HG03159 (cell line): Measurements from ENCODE around the gene SLC10A7.

ENCODE experiments used
- ATAC-seq: cut with Tn5 transposase; IDR thresholded peaks from one replicate; pipeline ENCODE4 v1.9.1; 2021; ENCODE audit warnings: mild to moderate bottlenecking, moderate library complexity; ENCODE audit not compliant: unreplicated experiment

Gene SLC10A7, protein sequence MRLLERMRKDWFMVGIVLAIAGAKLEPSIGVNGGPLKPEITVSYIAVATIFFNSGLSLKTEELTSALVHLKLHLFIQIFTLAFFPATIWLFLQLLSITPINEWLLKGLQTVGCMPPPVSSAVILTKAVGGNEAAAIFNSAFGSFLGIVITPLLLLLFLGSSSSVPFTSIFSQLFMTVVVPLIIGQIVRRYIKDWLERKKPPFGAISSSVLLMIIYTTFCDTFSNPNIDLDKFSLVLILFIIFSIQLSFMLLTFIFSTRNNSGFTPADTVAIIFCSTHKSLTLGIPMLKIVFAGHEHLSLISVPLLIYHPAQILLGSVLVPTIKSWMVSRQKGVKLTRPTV

DNA sequence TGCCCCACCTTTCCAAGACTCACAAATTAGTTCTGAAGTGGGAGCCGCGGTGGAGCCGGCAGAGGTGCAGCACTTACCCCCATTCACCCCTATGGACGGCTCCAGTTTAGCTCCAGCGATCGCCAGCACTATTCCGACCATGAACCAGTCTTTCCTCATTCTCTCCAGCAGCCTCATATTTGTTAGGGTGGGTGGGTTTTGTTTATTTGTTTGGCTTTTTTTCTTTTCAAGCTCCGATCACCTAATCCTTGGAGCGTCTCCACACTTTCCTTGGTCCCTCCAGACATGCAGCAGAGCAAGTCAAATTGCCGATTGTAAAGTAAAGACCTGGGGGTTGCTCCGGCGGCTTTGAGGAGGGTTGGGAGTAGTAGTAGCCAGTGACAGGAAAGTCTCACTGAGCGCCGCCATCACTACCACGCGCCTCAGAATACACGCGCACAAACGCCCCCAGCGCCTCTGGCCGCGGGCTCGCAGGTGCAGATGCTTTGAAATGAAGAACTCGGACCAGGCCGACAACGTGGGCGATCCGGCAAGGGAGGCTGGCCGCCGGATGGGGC, at the start of gene SLC10A7:
TSS of gene SLC10A7 (minus strand) at position 400 of the 557 bp plus-strand sequence. CDS start at position 177, 223 bp downstream.
- peak; percentile 84 for ATAC-seq

DNA sequence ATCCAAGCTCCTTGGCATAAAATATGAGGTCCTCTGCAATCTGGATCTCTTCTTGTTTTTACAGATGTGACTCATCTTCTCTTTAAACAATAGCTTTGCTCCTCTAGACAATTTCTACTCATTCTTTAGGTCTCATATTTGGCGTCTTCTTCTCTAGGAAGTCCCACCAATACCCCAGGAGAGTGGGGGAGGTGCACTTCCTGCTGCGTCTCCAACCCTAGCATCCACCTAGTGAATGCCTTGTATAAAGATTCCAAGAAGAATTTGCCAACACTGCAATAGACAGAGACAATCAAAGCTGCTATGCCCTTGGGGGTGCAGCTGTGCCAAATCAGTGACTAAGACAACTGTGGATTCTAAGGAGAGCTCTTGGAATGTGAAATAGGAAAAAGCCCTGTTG, 45.7 kb upstream of the SLC10A7 start:
- no peak for ATAC-seq

DNA sequence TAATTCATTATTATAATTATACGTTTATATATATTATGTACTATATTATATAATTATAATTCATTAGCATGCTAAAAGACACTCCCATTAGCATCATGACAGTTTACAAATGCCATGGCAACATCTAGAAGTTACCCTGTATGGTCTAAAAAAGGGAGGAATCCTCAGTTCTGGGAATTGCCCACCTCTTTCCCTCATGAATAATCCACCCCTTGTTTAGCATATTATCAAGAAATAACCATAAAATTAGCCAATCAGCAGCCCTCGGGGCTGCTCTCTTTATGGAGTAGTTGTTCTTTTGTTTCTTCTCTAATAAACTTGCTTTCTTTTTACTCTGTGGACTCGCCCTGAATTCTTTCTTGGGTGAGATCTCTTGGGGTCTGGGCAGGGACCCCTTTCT, 42.8 kb upstream of the SLC10A7 start:
- no peak for ATAC-seq

DNA sequence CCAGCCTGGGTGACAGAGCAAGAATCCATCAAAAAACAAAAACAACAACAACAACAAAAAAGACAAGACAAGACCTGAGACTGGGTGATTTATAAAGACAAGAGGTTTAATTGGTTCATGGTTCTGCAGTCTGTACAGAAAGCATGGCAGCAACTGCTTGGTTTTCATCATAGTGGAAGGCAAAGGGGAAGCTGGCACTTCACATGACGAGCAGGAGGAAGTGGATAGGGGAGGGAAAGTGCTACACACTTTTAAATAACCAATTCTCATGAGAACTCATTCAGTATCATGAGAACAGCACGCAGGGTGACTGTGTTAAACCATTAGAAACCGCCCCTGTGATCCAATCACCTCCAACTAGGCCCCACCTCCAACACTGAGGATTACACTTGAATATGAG, 28.4 kb upstream of the SLC10A7 start:
- ATAC-seq, result no peak

DNA sequence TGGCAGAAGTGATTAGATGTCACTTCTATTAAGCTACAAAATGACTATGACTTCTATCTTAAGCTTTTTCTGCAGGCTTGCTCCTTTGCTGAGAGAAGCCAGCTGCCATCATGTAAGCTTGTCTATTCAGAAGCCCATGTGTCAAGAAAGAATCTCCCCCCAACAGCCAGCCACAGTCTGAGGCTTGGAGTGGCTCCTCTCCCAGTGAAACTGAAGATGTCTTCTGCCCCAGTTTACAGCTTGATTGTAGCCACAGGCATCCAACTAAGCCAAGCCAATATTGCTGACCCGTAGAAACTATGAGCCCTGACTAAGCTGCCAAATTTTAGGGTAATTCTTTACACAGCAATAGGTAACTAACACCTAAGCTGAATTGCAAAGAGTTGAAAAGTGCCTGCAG, 26.7 kb upstream of the SLC10A7 start:
- no peak for ATAC-seq

DNA sequence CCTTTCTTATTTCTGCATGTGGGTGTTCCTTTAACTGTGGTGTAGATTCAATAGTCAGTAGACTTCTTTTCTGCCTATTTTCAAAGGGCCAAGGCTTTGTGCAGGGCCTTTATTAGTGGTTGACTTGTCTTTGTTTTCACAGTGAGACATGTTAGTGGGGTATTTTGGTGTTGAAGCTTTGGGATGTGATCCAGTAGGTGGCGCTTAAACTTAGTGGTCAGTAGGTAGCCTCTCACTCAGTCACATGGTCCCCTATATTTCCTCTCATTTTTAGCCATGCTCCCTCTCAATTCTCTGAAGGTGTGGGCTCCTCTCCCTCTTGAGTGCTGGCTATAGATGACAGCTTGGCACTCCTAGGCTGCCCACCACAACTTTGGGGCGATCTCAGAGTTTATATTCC, 23.4 kb upstream of the SLC10A7 start:
- peak; percentile 70 for ATAC-seq

DNA sequence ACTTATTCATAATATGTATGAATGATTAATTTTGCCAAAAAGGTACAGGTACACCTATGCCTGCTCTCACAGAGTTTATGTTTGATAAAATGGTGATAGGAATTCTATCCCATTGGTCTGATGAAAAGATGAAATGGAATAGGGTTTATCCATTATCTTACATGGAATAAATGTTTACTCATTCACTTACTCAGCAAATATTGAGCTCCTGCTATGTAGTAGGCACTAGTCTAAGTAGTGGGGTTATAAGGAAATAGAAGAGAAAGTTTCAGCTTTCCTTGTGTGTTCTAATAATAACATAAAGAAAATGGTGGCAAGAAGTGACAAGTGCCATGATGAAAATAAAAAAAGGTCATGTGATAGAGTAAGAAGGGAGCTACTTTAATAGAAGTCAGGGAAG, 12.4 kb upstream of the SLC10A7 start:
- ATAC-seq, result no peak

DNA sequence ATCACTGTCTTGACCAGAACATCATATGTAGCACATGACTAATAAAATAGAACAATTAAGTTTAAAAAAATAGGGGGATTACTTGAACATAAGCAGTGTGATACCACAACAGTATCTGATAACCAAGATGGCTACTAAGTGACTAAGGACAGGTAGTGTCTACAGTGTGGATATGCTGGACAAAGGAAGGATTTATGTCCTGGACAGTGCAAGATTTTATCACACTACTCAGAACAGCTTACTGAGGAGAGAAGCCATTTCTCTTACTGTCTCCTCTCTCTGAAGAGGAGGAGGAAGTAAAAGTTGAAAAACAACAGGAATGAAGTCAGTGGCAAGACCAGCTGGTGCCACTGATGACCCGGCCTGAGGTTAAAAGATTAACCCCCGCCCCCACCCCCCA, 4.0 kb upstream of the SLC10A7 start:
- no peak for ATAC-seq

DNA sequence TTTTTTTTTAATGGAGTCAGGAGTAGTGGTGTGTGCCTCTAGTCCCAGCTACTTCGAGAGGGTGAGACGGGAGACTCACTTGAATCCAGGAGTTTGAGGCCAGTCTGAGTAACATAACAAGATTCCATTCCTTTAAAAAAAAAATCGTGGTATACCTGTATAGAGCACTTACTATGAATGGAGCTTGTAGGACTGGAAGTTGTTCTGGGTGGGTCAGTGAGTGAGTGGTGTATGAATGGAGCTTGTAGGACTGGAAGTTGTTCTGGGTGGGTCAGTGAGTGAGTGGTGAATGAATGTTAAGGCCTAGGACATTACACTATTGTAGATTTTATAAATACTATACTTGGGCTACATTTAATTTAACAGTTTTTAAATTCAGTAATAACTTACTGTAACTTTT, 2.9 kb upstream of the SLC10A7 start:
- no peak for ATAC-seq

DNA sequence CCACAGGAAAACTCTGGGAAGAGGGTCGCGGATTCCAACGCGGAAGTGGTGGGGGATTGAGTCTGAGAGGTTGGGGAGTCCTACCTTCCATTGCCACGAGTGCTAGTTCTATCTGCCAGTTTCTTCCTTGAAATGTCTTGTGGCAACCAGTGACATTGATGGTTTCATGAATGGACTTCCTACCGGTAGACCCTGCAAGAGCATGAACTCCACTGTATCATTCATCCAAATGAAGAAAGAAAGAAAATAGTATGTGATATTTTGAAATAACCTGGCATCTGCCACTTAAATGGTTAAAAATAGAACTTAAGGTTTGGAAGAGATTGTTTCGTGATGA, 1.1 kb upstream of the SLC10A7 start:
- peak; percentile 29 for ATAC-seq

DNA sequence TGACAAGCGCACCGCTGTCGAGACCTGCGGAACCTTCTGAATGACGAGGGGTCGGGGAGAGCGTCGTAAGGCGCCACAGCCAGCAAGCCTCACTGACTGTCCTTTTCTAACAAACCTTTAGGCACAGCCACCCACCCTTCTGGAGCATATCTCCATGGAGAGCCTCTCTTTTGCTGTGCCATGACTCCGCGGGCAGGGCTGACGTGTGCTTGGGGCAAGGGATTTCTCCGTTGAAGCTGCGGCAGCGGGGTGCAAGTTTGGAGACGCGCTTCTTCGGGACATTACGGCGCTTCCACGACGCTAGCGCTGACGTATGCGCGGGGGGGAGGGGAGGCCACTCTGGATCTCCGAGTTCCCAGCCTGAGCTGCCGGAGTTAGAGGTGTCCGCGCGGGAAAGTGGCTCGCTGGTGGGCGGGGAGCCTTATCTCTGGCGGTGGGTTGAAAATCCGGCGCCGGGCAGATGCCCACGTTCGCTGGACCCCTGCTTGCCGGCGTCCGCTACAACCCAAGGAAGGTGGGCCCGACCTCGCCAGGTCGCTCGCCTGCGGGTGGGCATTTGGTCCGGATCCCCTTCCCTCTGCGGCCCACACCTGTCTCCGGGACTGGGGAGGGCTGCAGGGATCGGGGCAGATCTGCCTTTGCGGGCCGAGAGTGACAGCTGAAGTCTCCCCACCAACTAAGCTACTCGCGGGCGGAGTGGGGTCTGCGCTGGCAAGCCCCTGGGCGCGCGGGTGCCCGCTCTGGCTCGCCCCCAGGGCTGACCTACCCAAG, 543 bp upstream of the SLC10A7 start:
- ATAC-seq, result peak; percentile 74

DNA sequence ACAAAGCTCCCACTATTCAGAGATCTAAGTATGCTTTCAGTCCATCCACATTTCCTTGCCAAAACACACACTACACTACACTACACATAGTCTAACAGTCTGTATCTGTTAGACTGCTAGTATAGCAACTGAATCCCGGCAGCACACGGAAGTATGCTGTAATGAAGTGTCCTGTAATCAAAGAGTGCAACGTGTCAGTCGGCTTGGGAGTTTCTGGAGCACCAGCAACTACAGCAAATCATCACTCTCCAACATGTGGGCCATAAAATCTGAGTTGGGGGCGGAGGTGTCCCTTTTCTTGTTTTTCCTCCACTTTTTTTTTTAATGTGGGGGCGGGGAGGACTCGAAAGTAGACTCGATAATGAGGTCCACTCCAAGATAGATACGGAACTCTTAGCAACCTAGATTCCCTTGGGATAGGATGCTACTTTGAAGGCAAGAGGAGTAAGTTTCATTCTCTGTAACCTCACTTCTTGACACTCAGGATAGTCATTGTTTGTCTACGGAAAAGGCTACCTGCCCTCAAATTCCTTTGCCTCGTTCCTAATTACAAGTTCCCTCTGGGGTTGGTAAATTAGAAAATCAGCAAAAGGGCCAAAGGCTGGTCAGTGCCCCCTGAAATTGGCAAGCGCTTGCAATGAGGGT, 722 bp downstream of the SLC10A7 start:
- peak; percentile 37 for ATAC-seq

DNA sequence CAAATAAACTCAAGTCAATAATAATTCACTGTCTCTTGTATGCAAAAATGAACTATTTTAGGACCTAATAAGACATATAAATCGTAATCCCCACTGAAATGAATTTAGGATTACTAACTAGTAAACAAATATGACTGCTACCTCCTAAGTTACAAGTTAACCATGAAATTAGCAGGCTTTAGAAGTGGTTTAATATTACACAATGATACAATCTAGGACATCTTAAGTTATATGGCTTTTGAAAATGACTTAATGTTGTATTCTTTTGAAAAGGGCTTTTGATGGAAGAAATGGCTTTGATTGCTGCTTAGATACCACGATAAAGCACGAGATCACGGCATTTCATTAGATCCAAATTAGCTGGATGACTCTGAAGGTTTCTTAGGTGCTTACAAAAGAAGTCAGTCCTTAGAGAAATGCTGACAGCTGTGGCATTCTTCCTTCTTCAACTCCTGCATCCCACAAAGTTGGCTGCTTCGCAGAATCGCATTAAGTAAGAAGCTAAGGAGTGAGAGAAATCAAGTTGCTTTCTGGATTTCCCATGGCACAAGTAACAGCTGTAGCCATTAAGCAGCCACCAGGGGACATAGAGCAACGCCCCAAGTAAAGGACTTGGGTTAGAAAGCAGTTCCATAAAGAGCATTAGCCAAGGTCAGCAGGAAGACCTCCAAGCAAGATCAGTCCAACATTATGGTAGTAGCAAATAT, 6.9 kb downstream of the SLC10A7 start:
- no peak for ATAC-seq

DNA sequence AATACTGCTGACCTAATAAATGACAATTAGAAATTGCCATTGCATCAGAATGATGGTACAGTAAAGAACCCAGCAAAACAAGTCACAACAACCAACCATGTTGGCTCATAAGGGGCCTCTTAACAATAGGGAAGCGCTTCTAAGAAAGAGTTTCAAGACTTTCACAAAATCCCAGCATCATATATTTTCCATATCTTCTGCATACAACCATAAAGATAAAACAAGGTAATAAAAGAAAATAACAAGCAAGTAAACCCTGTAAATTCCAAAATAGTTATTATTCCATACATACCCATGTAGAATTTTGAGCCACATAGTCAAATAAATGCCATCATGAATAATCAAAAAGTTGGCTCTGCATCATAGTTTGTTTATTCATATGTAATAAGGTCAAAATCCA, 8.2 kb downstream of the SLC10A7 start:
- ATAC-seq, result no peak

DNA sequence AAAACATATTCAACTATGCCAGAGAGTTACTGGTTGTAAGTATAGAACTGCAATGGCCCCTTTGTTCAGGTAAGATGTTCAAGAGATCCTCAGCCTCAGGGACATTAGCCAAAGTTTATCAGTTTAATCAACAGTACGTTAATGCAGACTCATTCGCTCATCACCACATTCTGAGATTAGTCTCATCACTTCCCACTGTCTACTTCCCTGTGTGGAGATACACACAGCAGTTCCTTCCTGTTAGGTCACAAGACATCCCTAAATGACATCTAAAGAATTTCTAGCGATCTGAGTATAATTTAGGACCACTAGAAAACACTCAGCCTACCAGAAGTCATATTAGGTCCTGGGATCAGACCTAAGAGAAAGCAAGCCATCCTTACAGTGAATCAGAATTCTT, 10.4 kb downstream of the SLC10A7 start:
- ATAC-seq, result no peak

DNA sequence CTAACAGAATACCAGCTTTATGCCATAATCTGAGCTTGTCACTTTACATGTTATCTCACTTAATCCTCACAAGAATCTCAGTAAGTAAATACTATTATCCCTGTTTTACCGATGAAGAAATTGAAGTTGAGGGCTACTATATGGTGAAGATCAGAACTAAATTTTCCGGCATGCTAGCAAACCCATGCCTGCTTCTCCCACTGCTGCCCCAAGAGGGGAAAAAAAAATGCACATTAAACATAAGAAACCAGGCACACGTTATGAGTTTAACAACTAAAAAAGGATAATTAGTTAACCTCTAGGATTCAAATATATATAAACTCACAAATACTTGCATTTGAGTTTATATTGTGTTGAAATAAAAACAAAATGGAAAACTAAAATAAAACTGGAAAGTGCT, 10.8 kb downstream of the SLC10A7 start:
- ATAC-seq, result no peak

DNA sequence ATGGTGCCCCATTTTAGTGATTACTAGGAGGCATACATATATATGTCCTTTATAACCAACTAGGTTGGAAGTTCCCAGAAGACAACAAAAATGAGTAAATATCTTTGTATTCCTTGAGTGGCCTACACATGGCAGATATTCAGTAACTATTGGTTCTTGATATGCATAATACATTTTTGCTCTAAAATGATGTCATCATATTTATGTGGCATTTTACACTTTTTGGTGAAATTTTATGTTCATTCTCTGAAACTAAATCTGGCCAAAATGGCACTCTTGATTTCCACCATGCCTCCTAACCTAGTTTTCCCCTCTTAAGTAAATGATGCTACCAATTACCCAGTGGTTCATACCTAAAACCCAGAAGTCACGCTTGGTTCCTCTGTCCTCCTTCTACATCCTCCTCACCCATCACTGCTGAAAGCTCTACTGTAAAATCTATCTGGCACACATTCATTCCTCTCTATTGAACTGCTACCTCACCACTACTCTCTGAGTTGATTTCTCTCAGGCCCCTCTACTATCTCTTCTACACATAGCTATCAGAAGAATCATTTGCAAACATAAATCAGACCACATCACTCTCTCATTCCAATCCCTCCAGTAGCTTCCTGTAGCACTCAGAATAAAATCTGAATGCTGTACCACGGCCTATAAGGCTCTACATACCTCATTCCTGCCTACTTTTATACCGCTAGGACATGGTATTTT, 13.4 kb downstream of the SLC10A7 start:
- no peak for ATAC-seq

DNA sequence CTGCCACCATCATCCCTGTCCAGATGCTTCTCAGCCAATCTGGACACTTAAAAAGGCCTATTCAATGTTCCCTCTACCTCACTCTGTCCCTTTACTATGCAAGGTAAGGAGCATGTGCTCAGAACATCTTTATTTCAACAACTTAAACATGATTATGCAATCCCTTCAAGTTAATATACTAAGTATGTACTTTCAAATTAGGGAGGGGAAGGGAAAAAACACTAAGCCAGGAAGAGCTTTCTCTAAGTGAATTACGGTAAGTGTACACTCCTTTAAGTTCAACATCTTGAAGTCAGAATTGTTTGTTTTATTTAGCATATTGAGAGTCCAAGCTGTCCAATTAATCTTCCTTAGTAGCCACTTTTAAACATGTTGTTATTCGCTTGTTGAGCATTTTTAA, 14.1 kb downstream of the SLC10A7 start:
- no peak for ATAC-seq

DNA sequence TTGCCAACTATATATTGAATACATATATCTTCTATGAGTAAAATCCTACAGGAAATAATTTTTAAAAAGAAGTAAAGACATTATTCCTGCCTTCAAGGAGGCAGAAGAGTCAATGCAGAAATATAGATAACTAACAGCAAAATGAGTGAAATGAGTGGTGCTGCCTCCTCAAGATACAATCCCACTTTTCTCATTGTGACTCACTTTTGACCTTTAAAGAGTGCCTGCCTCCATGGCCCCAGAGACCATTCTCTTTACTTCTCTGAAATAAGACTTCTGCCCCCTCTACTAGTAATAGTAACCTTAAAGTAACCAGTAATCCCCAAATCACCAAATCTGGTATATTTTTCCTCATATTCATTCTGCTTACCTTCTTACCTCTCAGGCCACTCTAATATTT, 15.5 kb downstream of the SLC10A7 start:
- no peak for ATAC-seq

DNA sequence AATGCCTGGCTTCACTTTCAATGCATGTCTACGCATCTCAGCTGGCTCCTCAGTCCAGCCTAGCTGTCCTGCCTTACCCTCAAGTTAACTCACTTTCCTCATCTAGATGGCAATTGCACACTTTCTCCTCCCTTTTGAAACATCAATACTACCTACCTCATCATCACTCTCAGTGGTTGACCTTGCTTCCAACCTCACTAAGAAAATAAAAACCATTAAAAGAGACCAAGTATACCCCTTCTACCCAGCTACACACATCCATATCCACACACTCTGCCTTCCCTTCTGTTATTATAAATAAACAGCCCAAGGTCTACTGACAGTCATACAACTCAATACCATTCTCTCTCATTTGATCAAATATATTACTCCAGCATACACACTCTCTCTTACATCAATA, 21.5 kb downstream of the SLC10A7 start:
- ATAC-seq, result no peak

DNA sequence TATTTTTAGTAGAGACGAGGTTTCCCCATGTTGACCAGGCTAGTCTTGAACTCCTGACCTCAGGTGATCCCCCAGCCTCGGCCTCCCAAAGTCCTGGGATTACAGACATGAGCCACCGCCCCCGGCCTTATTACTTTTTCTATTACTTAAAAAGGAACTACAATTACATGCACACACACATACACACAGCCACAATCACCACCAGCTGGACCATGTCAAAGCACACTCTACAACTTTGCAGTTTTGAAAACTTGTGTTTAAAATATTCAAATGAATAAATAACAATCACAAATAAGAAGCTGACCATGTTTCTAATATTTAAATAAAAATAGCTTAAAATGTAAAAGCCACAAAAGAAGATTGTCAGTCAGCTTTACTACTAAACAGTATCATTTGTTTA, 23.4 kb downstream of the SLC10A7 start:
- ATAC-seq, result no peak
